Measurements from ENCODE around the gene LGALS14.

Gene LGALS14

GRCh38 chr19:39746836-39747529, 42.7 kb downstream of the LGALS14 start:
- DNase-seq (ENCODE audit: low read depth in 2 of 2, low spot score in 1 of 2): no peak

- no peak for DNase-seq (ENCODE audit: low read depth in 2 of 2, low spot score in 1 of 2)
Measured at GRCh38 chr19:39749981-39750380, 45.7 kb downstream of the LGALS14 start.

DNA sequence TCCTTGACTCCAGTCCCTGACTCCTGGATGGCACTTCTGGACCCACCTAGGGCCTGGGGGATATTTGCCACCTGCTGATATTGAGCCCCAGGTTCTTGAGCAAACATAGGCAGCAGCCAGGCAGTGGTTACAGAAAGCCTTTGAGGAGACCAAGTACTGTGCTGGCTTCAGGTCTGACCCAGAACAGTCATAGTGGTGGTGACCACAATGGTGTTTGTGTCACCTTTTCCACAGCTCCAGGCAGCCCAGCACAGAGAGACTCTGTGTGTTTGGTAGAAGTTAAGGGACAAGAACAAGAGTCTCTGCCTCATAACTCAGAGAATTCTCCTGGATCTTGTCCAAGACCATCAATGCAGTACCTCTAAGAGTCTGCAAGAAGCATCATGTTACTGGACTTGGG, 48.1 kb downstream of the LGALS14 start:
- DNase-seq (ENCODE audit: low read depth in 2 of 2, low spot score in 1 of 2): no peak

DNA sequence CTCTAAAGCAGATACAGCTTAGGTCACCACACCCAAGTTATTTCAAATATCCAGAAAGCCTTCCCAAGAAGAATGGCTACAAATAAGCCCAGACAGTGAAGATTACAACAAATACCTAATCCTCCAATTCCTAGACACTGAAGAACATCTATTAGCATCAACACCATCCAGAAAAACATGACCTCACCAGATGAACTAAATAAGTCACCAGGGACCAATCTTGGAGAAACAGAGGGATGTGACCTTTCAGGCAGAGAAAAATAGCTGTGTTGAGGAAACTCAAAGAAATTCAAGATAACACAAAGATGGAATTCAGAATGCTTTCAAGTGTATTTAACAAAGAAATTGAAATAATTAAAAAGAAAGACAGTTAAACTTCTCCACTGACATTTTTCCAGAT, 48.5 kb downstream of the LGALS14 start:
- no peak for DNase-seq (ENCODE audit: low read depth in 2 of 2, low spot score in 1 of 2)

GRCh38 chr19:39754544-39754943, 50.3 kb downstream of the LGALS14 start:
- no peak for DNase-seq (ENCODE audit: low read depth in 2 of 2, low spot score in 1 of 2)

GRCh38 chr19:39754971-39755370, 50.7 kb downstream of the LGALS14 start:
- no peak for DNase-seq (ENCODE audit: low read depth in 2 of 2, low spot score in 1 of 2)
